ENCODE results near the gene NPFFR1. TPM values are rescaled to one million over a fixed set of nuclear protein-coding genes. Genes with fewer than 3 reads are reported as not detected.

Gene NPFFR1
- total RNA-seq, 2 experiments from 2014 or later: 0.02 TPM; not detected in 1

GRCh38 chr10:70296406-70296899, 12.6 kb upstream of the NPFFR1 start:
- Mint-ChIP-seq H3K27ac (no peak overlapping the region), H3K36me3 (no peaks in the 10 kb centered on the region), H3K27me3 (no peaks in the 10 kb centered on the region), H3K4me3 (no peak overlapping the region), H3K9me3 (no peaks in the 10 kb centered on the region), H3K4me1 (ENCODE audit: low read depth) (no peaks in the 10 kb centered on the region)
- intact Hi-C loops (cut with micrococcal nuclease): loop anchor here (2.0 kb wide), 1 partner anchor 58 kb away; no protein-coding TSS in a partner anchor
- ChIA-PET POLR2A (no interaction called here), CTCF (interaction anchor here (1.1 kb wide), 2 partner anchors 23 to 83 kb away, joined by 3 read pairs; no protein-coding TSS in a partner anchor)
- DNase-seq: no peak

- no peaks in the 10 kb centered on the region for H3K9me3 Mint-ChIP-seq
- ChIA-PET CTCF (interaction anchor here (1.1 kb wide), 1 partner anchor 23 kb away, joined by 3 read pairs; no protein-coding TSS in a partner anchor), POLR2A (no interaction called here)
- no peaks in the 10 kb centered on the region for H3K36me3 Mint-ChIP-seq
- intact Hi-C loops (cut with micrococcal nuclease): loop anchor here (2.0 kb wide), 1 partner anchor 59 kb away; no protein-coding TSS in a partner anchor
- no peak overlapping the region for H3K4me3 Mint-ChIP-seq
- no peaks in the 10 kb centered on the region for H3K4me1 Mint-ChIP-seq (ENCODE audit: low read depth)
- no peaks in the 10 kb centered on the region for H3K27me3 Mint-ChIP-seq
- H3K27ac Mint-ChIP-seq: no peak overlapping the region
- no peak for DNase-seq
Observed at GRCh38 chr10:70295926-70296325, 12.1 kb upstream of the NPFFR1 start.

GRCh38 chr10:70295321-70295720, 11.5 kb upstream of the NPFFR1 start:
- Mint-ChIP-seq H3K27me3 (no peaks in the 10 kb centered on the region), H3K4me1 (ENCODE audit: low read depth) (no peaks in the 10 kb centered on the region), H3K36me3 (no peaks in the 10 kb centered on the region), H3K27ac (no peak overlapping the region), H3K4me3 (no peak overlapping the region), H3K9me3 (no peaks in the 10 kb centered on the region)
- CTCF ChIA-PET: interaction anchor here (1.1 kb wide), 1 partner anchor 22 kb away, joined by 3 read pairs; no protein-coding TSS in a partner anchor
- POLR2A ChIA-PET: no interaction called here
- intact Hi-C loops (cut with micrococcal nuclease): no loop called here
- no peak for DNase-seq

DNA sequence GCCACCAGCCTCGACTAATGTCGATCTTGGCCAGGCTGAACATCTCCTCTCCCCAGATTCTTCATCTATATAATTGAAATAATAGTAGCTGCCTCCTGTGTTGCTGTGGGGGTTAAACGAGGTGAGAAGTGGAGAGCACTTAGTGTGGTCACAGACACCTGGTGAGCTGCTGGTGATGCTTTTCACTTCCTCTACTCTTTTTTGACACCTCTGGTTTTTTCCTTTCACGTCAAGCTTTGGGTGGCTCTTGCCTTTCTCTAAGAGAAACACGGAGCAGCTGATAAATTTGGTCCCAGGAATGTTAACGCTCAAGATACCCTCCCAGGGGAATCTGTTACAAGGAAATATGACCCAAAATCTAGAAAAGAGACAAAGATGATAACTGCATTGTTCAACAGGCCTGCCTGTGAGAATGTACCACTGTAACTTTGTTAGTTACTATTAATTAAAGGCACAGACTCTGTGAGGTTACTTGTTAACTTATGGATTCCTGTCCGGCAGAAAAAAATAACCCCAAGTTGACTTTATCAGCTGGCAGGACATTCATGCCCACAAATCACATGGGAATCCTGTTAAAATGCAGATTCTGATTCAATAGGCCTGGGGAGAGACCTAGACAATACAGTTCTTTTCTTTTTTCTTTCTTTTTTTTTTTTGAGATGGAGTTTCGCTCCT, 9.5 kb upstream of the NPFFR1 start:
- Mint-ChIP-seq H3K36me3 (no peaks in the 10 kb centered on the region), H3K27me3 (peaks cover 4% of the 10 kb centered on the region), H3K9me3 (no peaks in the 10 kb centered on the region), H3K27ac (no peak overlapping the region), H3K4me1 (ENCODE audit: low read depth) (no peaks in the 10 kb centered on the region), H3K4me3 (no peak overlapping the region)
- CTCF ChIA-PET: interaction anchor here (0.6 to 1.6 kb wide), 2 partner anchors 23 to 72 kb away, joined by 3 to 5 read pairs; no protein-coding TSS in a partner anchor
- POLR2A ChIA-PET: no interaction called here
- no peak for DNase-seq
- intact Hi-C loops (cut with micrococcal nuclease): no loop called here

DNA sequence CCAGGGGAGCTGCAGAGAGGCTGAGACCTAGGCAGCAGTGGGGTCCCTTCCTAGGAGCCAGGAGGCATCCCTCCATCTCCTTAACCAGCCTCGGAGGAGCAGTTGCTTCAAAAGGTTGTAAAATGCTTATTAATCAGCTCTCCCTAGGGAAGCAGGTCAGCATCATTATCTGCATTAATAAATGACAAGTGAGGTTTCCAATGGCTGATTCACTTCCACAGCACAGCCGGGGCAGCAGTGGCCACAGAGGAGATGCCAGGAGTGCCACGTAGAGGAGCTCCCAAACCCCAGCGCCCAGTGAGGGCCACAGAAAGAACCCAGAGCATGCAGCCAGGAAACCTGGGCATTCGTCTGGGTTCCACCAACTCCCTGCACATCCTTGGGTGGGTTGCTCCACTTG, 8.2 kb upstream of the NPFFR1 start:
- H3K27me3 Mint-ChIP-seq: peaks cover 5% of the 10 kb centered on the region
- intact Hi-C loops (cut with micrococcal nuclease): no loop called here
- no peak overlapping the region for H3K27ac Mint-ChIP-seq
- ChIA-PET CTCF (interaction anchor here (1.6 kb wide), 1 partner anchor 70 kb away, joined by 5 read pairs; no protein-coding TSS in a partner anchor), POLR2A (no interaction called here)
- no peaks in the 10 kb centered on the region for H3K9me3 Mint-ChIP-seq
- no peaks in the 10 kb centered on the region for H3K36me3 Mint-ChIP-seq
- no peak overlapping the region for H3K4me3 Mint-ChIP-seq
- DNase-seq: no peak
- no peaks in the 10 kb centered on the region for H3K4me1 Mint-ChIP-seq (ENCODE audit: low read depth)

DNA sequence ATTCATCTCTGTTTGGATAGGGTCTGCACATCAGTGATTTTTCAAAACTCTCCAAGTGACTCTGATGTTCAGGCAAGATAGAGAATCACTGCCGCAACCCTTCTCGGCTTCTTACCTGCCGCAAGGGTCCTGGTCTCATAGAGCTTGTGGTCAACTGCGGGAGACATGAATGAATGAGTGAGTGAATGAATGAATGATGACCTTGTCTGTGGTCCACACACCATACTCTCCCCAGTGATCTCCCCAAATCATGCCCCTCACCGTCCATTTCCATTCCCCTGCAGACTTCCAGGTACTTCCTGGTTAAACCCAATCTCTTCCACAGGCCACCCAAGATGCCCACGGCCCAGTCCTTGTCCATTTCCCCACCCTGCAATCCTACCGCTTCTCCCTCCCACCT, 5.9 kb upstream of the NPFFR1 start:
- ChIA-PET POLR2A (no interaction called here), CTCF (interaction anchor here (1.2 to 2.0 kb wide), 2 partner anchors 16 to 20 kb away, joined by 3 to 5 read pairs; no protein-coding TSS in a partner anchor)
- Mint-ChIP-seq H3K36me3 (no peaks in the 10 kb centered on the region), H3K4me3 (no peak overlapping the region), H3K27ac (no peak overlapping the region), H3K27me3 (peaks cover 25% of the 10 kb centered on the region), H3K4me1 (ENCODE audit: low read depth) (no peaks in the 10 kb centered on the region), H3K9me3 (no peaks in the 10 kb centered on the region)
- DNase-seq: no peak
- intact Hi-C loops (cut with micrococcal nuclease): no loop called here

DNA sequence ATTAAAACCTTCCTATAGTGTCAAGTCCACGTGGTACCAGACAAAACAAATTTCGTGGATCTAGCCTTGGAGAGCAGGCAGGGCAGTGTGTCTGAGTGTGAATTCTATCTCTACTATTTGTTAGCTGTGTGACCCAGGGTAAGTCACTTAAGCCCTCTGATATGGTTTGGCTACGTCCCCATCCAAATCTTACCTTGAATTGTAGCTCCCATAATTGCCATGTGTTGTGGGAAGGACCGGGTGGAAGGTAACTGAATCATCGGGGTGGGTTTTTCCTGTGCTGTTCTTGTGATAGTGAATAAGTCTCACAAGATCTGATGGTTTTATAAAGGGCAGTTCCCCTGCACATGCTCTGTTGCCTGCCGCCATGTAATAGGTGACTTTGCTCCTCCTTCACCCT, 2.8 kb upstream of the NPFFR1 start:
- H3K27me3 Mint-ChIP-seq: peaks cover 49% of the 10 kb centered on the region
- no peaks in the 10 kb centered on the region for H3K9me3 Mint-ChIP-seq
- CTCF ChIA-PET: interaction anchor here (1.6 kb wide), 1 partner anchor 65 kb away, joined by 4 read pairs; no protein-coding TSS in a partner anchor
- peaks cover 2% of the 10 kb centered on the region for H3K4me1 Mint-ChIP-seq (ENCODE audit: low read depth)
- intact Hi-C loops (cut with micrococcal nuclease): no loop called here
- POLR2A ChIA-PET: no interaction called here
- H3K27ac Mint-ChIP-seq: no peak overlapping the region
- H3K36me3 Mint-ChIP-seq: no peaks in the 10 kb centered on the region
- no peak for DNase-seq
- H3K4me3 Mint-ChIP-seq: no peak overlapping the region

DNA sequence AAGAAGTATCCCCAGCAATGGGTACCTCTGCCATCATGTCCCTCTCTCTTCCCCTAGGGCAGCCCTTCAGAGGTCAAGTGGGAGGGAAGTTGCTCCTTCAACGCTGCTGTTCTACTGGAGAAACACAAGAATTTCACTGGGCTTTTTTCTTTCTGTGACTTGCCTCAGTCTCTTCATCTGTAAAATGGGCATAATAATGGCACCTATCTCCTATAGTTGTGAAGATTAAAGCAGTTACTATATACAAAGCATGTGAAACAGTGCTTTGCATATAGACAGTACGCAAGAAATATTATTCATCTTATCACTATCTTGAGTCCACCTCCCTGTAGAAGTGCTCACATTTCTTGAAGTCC, 1.6 kb upstream of the NPFFR1 start:
- POLR2A ChIA-PET: no interaction called here
- H3K36me3 Mint-ChIP-seq: no peaks in the 10 kb centered on the region
- CTCF ChIA-PET: interaction anchor here (1.6 kb wide), 1 partner anchor 64 kb away, joined by 4 read pairs; no protein-coding TSS in a partner anchor
- H3K9me3 Mint-ChIP-seq: no peaks in the 10 kb centered on the region
- peaks cover 2% of the 10 kb centered on the region for H3K4me1 Mint-ChIP-seq (ENCODE audit: low read depth)
- no peak overlapping the region for H3K27ac Mint-ChIP-seq
- H3K4me3 Mint-ChIP-seq: no peak overlapping the region
- intact Hi-C loops (cut with micrococcal nuclease): no loop called here
- peaks cover 53% of the 10 kb centered on the region for H3K27me3 Mint-ChIP-seq
- DNase-seq: no peak

- H3K4me3 Mint-ChIP-seq: no peak overlapping the region
- POLR2A ChIA-PET: no interaction called here
- intact Hi-C loops (cut with micrococcal nuclease): no loop called here
- H3K9me3 Mint-ChIP-seq: no peaks in the 10 kb centered on the region
- H3K36me3 Mint-ChIP-seq: no peaks in the 10 kb centered on the region
- H3K4me1 Mint-ChIP-seq (ENCODE audit: low read depth): peaks cover 2% of the 10 kb centered on the region
- H3K27me3 Mint-ChIP-seq: peaks cover 53% of the 10 kb centered on the region
- DNase-seq: no peak
- no peak overlapping the region for H3K27ac Mint-ChIP-seq
- CTCF ChIA-PET: interaction anchor here (1.4 kb wide), 1 partner anchor 12 kb away, joined by 5 read pairs; no protein-coding TSS in a partner anchor
Observed at GRCh38 chr10:70284542-70285475, 1.0 kb upstream of the NPFFR1 start.

GRCh38 chr10:70283071-70283444, 746 bp downstream of the NPFFR1 start:
- Mint-ChIP-seq H3K4me1 (ENCODE audit: low read depth) (peaks cover 2% of the 10 kb centered on the region), H3K36me3 (no peaks in the 10 kb centered on the region), H3K27ac (no peak overlapping the region), H3K9me3 (no peaks in the 10 kb centered on the region), H3K27me3 (peaks cover 50% of the 10 kb centered on the region), H3K4me3 (no peak overlapping the region)
- ChIA-PET POLR2A (no interaction called here), CTCF (no interaction called here)
- DNase-seq: no peak
- intact Hi-C loops (cut with micrococcal nuclease): no loop called here

- H3K27me3 Mint-ChIP-seq: peaks cover 45% of the 10 kb centered on the region
- no peaks in the 10 kb centered on the region for H3K9me3 Mint-ChIP-seq
- ChIA-PET CTCF (interaction anchor here (0.7 to 1.0 kb wide), 4 partner anchors 9 to 477 kb away, joined by 3 read pairs; no protein-coding TSS in a partner anchor), POLR2A (no interaction called here)
- no peak for DNase-seq
- H3K27ac Mint-ChIP-seq: no peak overlapping the region
- peaks cover 2% of the 10 kb centered on the region for H3K4me1 Mint-ChIP-seq (ENCODE audit: low read depth)
- intact Hi-C loops (cut with micrococcal nuclease): no loop called here
- no peaks in the 10 kb centered on the region for H3K36me3 Mint-ChIP-seq
- H3K4me3 Mint-ChIP-seq: no peak overlapping the region
Observed at GRCh38 chr10:70281609-70282008, 2.2 kb downstream of the NPFFR1 start.

DNA sequence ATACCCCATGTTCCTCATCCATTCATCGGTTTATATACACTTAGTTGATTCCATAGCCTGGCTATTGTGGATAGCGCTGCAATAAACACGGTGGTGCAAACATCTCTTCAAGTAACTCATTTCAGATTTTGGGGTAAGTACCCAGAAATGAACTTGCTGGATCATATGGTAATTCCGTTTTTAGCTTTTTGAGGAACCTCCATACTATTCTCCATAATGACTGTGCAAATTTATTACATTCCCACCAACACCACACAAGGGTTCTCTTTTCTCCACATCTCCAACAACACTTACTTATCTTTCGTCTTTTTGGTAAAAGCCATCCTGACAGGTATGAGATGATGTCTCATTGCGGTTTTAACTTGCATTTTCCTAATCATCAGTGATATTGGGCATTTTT, 3.7 kb downstream of the NPFFR1 start:
- Mint-ChIP-seq H3K36me3 (no peaks in the 10 kb centered on the region), H3K4me3 (no peak overlapping the region), H3K9me3 (peaks cover 9% of the 10 kb centered on the region), H3K27me3 (peaks cover 31% of the 10 kb centered on the region), H3K27ac (no peak overlapping the region), H3K4me1 (ENCODE audit: low read depth) (peaks cover 2% of the 10 kb centered on the region)
- DNase-seq: no peak
- intact Hi-C loops (cut with micrococcal nuclease): no loop called here
- ChIA-PET POLR2A (no interaction called here), CTCF (no interaction called here)
